HT1080 (cell line): ENCODE measurements around the gene SPTLC3. TPM values are rescaled to one million over a fixed set of nuclear protein-coding genes. Genes with fewer than 3 reads are reported as not detected.

ENCODE experiments used
- DNase-seq: peaks from one replicate; pipeline ENCODE4 v3.0.0-alpha.2; 2015; ENCODE audit warnings: low read depth
- total RNA-seq: library from RNA; depleted of rRNA; stranded (reverse); fragments of >200 nt; shearing (Covaris generic); gene quantifications from 2 replicates; pipeline ENCODE4 v1.2.3, GENCODE V29; 2014

SPTLC3 gene
- total RNA-seq, 1 experiment from 2014 or later = 8.6 TPM

- peak; percentile 3 for DNase-seq
Observed at GRCh38 chr20:12984069-12984765, 24.6 kb upstream of the SPTLC3 start.

- DNase-seq = peak; percentile 55
Observed at GRCh38 chr20:12984863-12985262, 23.9 kb upstream of the SPTLC3 start.

- DNase-seq = no peak
Observed at GRCh38 chr20:12987261-12987660, 21.5 kb upstream of the SPTLC3 start.

GRCh38 chr20:12989586-12990115 is 19.1 kb upstream of the SPTLC3 start:
- DNase-seq = no peak

- no peak for DNase-seq
Observed at GRCh38 chr20:12997128-12997655, 11.6 kb upstream of the SPTLC3 start.

- no peak for DNase-seq
Observed at GRCh38 chr20:12998046-12998445, 10.7 kb upstream of the SPTLC3 start.

- no peak for DNase-seq
Observed at GRCh38 chr20:12999201-12999600, 9.6 kb upstream of the SPTLC3 start.

GRCh38 chr20:13002251-13002650 is 6.5 kb upstream of the SPTLC3 start:
- no peak for DNase-seq

GRCh38 chr20:13006825-13007224 is 1.9 kb upstream of the SPTLC3 start:
- peak; percentile 68 for DNase-seq

- DNase-seq = no peak
Observed at GRCh38 chr20:13007596-13007995, 1.2 kb upstream of the SPTLC3 start.

GRCh38 chr20:13009682-13010406 is 1.1 kb downstream of the SPTLC3 start:
- DNase-seq = peak; percentile 86

- DNase-seq = no peak
Observed at GRCh38 chr20:13012886-13013285, 4.1 kb downstream of the SPTLC3 start.

GRCh38 chr20:13013411-13013810 is 4.6 kb downstream of the SPTLC3 start:
- DNase-seq = no peak

- DNase-seq = peak; percentile 64
Observed at GRCh38 chr20:13017235-13017634, 8.5 kb downstream of the SPTLC3 start.

- DNase-seq = no peak
Observed at GRCh38 chr20:13017883-13018535, 9.2 kb downstream of the SPTLC3 start.

- DNase-seq = no peak
Observed at GRCh38 chr20:13021205-13021970, 12.6 kb downstream of the SPTLC3 start.

GRCh38 chr20:13022401-13023155 is 13.8 kb downstream of the SPTLC3 start:
- peak; percentile 87 for DNase-seq

GRCh38 chr20:13024596-13024995 is 15.8 kb downstream of the SPTLC3 start:
- no peak for DNase-seq

GRCh38 chr20:13025181-13025580 is 16.4 kb downstream of the SPTLC3 start:
- no peak for DNase-seq

- DNase-seq = no peak
Observed at GRCh38 chr20:13028001-13028400, 19.2 kb downstream of the SPTLC3 start.
